OCI-LY7 (cell line): ENCODE data around the gene CACNA2D2. TPM values are rescaled to one million over a fixed set of nuclear protein-coding genes. Genes with fewer than 3 reads are reported as not detected.

Experiments
- BruUV-seq: library from RNA; stranded (reverse); fragments of 400-500 nt; replicated peaks from 2 replicates; lab custom pipeline; 2021; lab: Mats Ljungman, UMichigan
- CTCF ChIA-PET: fragments of 300-600 bp; sonication (Branson Sonifier 250); formaldehyde crosslinking; loops from one replicate; lab custom pipeline; 2022; ENCODE audit warnings: antibody characterized with exemption; ENCODE audit not compliant: unreplicated experiment; lab: Charles Lee
- POLR2A ChIA-PET: fragments of 300-600 bp; sonication (Branson Sonifier 250); formaldehyde crosslinking; loops from one replicate; lab custom pipeline; 2022; ENCODE audit warnings: antibody characterized with exemption; lab: Charles Lee
- DNase-seq: peaks from one replicate; pipeline ENCODE4 v3.0.0-alpha.2; 2015; ENCODE audit warnings: low spot score
- H2AFZ ChIP-seq: fragments of 200-600 bp; sonication (generic), shearing (Covaris generic); 2 replicates; pipeline ENCODE4 v1.6.1; 2014; ENCODE audit warnings: mild to moderate bottlenecking, antibody characterized with exemption, low read length, moderate library complexity
- H3K27ac ChIP-seq: fragments of 200-600 bp; sonication (generic); 2 replicates; pipeline ENCODE4 v1.5.1; 2014; ENCODE audit warnings: mixed run types, low read depth, mild to moderate bottlenecking, moderate library complexity, low read length, inconsistent platforms; ENCODE audit not compliant: poor library complexity, severe bottlenecking
- H3K36me3 ChIP-seq: fragments of 200-600 bp; sonication (generic); 2 replicates; pipeline ENCODE4 v1.6.1; 2014; ENCODE audit warnings: mild to moderate bottlenecking, antibody characterized with exemption, low read length, moderate library complexity, mixed read lengths; ENCODE audit not compliant: insufficient read depth
- H3K4me1 ChIP-seq: fragments of 200-600 bp; sonication (generic); 2 replicates; pipeline ENCODE4 v1.5.1; 2014; ENCODE audit warnings: mild to moderate bottlenecking, low read length; ENCODE audit not compliant: insufficient read depth, poor library complexity, severe bottlenecking
- H3K4me2 ChIP-seq: fragments of 200-600 bp; sonication (generic); 2 replicates; pipeline ENCODE4 v1.6.1; 2014; ENCODE audit warnings: mild to moderate bottlenecking, low read length
- H3K4me3 ChIP-seq: fragments of 200-600 bp; sonication (generic); 2 replicates; pipeline ENCODE4 v1.5.1; 2014; ENCODE audit warnings: mild to moderate bottlenecking, low read depth, low read length; ENCODE audit not compliant: poor library complexity, severe bottlenecking
- H3K79me2 ChIP-seq: fragments of 200-600 bp; sonication (generic); 2 replicates; pipeline ENCODE4 v1.6.1; 2016; ENCODE audit warnings: low read depth, mild to moderate bottlenecking, low read length, moderate library complexity, mixed read lengths; ENCODE audit not compliant: insufficient read depth
- H3K9me2 ChIP-seq: fragments of 200-600 bp; sonication (generic); 2 replicates; pipeline ENCODE4 v1.6.1; 2016; ENCODE audit warnings: mild to moderate bottlenecking, low read length, mixed read lengths; ENCODE audit not compliant: insufficient read depth
- H3K9me3 ChIP-seq: fragments of 200-600 bp; sonication (generic); 2 replicates; pipeline ENCODE4 v1.6.1; 2014; ENCODE audit warnings: mild to moderate bottlenecking, mixed run types, low read length, mixed read lengths
- H4K20me1 ChIP-seq: fragments of 200-600 bp; sonication (generic); 2 replicates; pipeline ENCODE4 v1.6.1; 2014; ENCODE audit warnings: mild to moderate bottlenecking, antibody characterized with exemption, low read length, moderate library complexity, mixed read lengths; ENCODE audit not compliant: insufficient read depth
- EZH2phosphoT487 ChIP-seq: fragments of 200-600 bp; sonication (generic); IDR thresholded peaks from 2 replicates; pipeline ENCODE4 v1.6.1; 2018; ENCODE audit warnings: low read depth, borderline replicate concordance, mild to moderate bottlenecking, mixed run types, antibody characterized with exemption, low read length, moderate library complexity, mixed read lengths
- intact Hi-C: fragments of 100-400 bp; cut with micrococcal nuclease; formaldehyde crosslinking; loops from one replicate; pipeline ENCODE4 v1.10.0; 2022; ENCODE audit not compliant: unreplicated experiment
- total RNA-seq, 2 experiments: library from RNA; depleted of rRNA in 1 of 2; stranded (reverse); fragments of >200 nt in 1 of 2; shearing (Covaris generic) in 1 of 2; gene quantifications; 2 replicates each; pipeline ENCODE4 v1.2.3, GENCODE V29; 2014 to 2022
- TF ChIP-seq, protein P1 (sequence below): fragments of 200-600 bp; sonication (generic); conservative IDR thresholded peaks from 2 replicates; pipeline ENCODE4 v1.5.1; 2014; ENCODE audit warnings: mild to moderate bottlenecking, antibody characterized with exemption, low read length, moderate library complexity, mixed read lengths

Gene CACNA2D2
- total RNA-seq, 2 experiments from 2014 or later: 0.09 to 0.21 TPM

DNA sequence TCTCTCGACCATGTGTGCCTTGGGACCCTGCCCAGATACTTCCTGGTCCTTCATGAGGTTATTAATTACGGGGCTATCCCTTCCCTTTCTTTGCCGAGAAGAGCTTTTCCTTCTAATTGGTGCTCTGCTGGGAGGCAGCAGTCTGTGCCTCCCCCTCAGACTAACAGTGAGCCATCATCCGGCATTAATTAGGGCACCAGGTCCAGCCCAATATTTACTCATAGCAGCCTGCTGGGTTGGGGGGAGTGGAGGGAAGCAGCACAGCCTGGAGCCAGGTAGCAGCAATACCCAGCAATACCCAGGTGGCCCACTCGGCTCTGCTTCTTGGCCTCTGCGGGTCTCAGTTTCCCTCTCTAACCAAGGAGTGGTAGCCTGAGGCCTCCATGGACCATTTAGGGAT, 20.1 kb downstream of the CACNA2D2 start:
- CTCF ChIA-PET: no interaction called here
- intact Hi-C loops: no loop called here

DNA sequence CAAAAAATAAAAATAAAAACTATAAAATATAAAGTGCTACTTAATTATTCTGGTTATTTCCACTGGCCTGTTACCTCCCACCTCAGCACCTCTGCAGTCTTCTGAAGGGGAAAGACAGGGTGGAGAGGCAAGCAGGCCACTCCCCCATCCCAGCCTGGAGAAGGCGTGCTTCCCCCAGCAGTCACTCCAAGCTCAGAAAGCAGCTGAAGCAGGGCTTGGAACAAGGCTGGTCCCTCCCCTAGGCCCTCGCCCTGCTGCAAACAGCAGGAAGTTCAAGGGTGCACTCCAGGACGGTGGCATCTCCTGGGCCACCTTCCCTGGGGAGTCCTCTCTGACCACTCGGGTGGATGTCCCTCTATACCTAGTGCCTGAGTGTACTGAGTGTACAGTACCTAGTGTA, 21.4 kb downstream of the CACNA2D2 start:
- Histone ChIP-seq H4K20me1 (no peaks in the 10 kb centered on the region), H3K79me2 (no peaks in the 10 kb centered on the region), H3K36me3 (no peaks in the 10 kb centered on the region), H3K9me3 (no peaks in the 10 kb centered on the region), H3K9me2 (no peaks in the 10 kb centered on the region), H3K4me3 (no peak overlapping the region), H3K27ac (no peak overlapping the region), H3K4me1 (no peaks in the 10 kb centered on the region), H3K4me2 (no peak overlapping the region), H2AFZ (no peak overlapping the region)
- no peak for TF ChIP-seq EZH2phosphoT487
- TF ChIP-seq, protein P1, sequence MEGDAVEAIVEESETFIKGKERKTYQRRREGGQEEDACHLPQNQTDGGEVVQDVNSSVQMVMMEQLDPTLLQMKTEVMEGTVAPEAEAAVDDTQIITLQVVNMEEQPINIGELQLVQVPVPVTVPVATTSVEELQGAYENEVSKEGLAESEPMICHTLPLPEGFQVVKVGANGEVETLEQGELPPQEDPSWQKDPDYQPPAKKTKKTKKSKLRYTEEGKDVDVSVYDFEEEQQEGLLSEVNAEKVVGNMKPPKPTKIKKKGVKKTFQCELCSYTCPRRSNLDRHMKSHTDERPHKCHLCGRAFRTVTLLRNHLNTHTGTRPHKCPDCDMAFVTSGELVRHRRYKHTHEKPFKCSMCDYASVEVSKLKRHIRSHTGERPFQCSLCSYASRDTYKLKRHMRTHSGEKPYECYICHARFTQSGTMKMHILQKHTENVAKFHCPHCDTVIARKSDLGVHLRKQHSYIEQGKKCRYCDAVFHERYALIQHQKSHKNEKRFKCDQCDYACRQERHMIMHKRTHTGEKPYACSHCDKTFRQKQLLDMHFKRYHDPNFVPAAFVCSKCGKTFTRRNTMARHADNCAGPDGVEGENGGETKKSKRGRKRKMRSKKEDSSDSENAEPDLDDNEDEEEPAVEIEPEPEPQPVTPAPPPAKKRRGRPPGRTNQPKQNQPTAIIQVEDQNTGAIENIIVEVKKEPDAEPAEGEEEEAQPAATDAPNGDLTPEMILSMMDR: no peak
- no TSS peak for BruUV-seq
- ChIA-PET POLR2A (no interaction called here), CTCF (no interaction called here)
- no peak for DNase-seq
- intact Hi-C loops: no loop called here

More for the DNA sequence above, 20.1 kb downstream of the CACNA2D2 start:
- Histone ChIP-seq H2AFZ (no peak overlapping the region), H3K79me2 (no peaks in the 10 kb centered on the region), H3K9me2 (no peaks in the 10 kb centered on the region), H3K9me3 (no peaks in the 10 kb centered on the region), H3K36me3 (no peaks in the 10 kb centered on the region), H3K4me2 (no peak overlapping the region), H3K4me1 (no peaks in the 10 kb centered on the region), H3K4me3 (no peak overlapping the region), H3K27ac (no peak overlapping the region), H4K20me1 (no peaks in the 10 kb centered on the region)
- TF ChIP-seq, protein P1: no peak
- no peak for TF ChIP-seq EZH2phosphoT487
- no TSS peak for BruUV-seq
- DNase-seq: no peak
- POLR2A ChIA-PET: no interaction called here

DNA sequence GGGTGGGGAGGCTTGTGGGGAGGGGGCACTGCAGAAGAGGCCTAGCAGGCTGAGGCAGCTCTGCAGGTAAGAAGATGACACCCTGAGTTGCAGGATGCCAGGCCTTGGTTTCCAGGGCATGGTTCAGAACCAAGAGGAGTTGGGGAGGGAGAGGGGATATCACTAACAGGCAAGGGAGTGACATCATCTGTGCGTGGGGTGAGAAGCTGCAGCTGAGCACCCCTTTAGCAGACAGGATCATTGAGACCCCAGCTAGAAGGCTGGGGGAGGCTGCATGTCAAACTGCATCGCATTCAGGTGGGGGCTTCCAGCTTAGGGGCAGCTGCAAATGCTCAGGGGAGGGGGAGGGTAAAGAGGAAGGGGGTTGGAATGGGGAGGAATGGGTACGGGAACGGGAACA, 23.0 kb downstream of the CACNA2D2 start:
- no peaks in the 10 kb centered on the region for H3K79me2 ChIP-seq
- H3K36me3 ChIP-seq: no peaks in the 10 kb centered on the region
- no TSS peak for BruUV-seq
- no peaks in the 10 kb centered on the region for H3K4me1 ChIP-seq
- H3K9me3 ChIP-seq: no peaks in the 10 kb centered on the region
- H3K27ac ChIP-seq: no peak overlapping the region
- no peaks in the 10 kb centered on the region for H3K9me2 ChIP-seq
- no peak for DNase-seq
- no peak overlapping the region for H3K4me3 ChIP-seq
- no peak overlapping the region for H2AFZ ChIP-seq
- no peaks in the 10 kb centered on the region for H4K20me1 ChIP-seq
- CTCF ChIA-PET: no interaction called here
- TF ChIP-seq EZH2phosphoT487: no peak
- TF ChIP-seq, protein P1: no peak
- POLR2A ChIA-PET: interaction anchor here (0.7 kb wide), 1 partner anchor 248 kb away, joined by 5 read pairs; no protein-coding TSS in a partner anchor
- intact Hi-C loops: no loop called here
- H3K4me2 ChIP-seq: no peak overlapping the region
